Endothelial cell (in vitro differentiated cells): ENCODE data around the gene SLC39A13. TPM values are rescaled to one million over a fixed set of nuclear protein-coding genes. Genes with fewer than 3 reads are reported as not detected.

ENCODE experiments used
- DNase-seq: peaks from one replicate; pipeline ENCODE4 v3.0.0; 2021; ENCODE audit warnings: low spot score
- H3K27ac Mint-ChIP-seq: one replicate; pipeline ENCODE4 v1.8.0; 2021; ENCODE audit warnings: mixed read lengths, inconsistent platforms; ENCODE audit not compliant: unreplicated experiment
- H3K27me3 Mint-ChIP-seq: one replicate; pipeline ENCODE4 v1.8.0; 2021; ENCODE audit warnings: mild to moderate bottlenecking, moderate library complexity, mixed read lengths, inconsistent platforms; ENCODE audit not compliant: unreplicated experiment
- H3K36me3 Mint-ChIP-seq: one replicate; pipeline ENCODE4 v1.8.0; 2021; ENCODE audit warnings: mild to moderate bottlenecking, low read depth, mixed read lengths, inconsistent platforms; ENCODE audit not compliant: unreplicated experiment
- H3K4me1 Mint-ChIP-seq: one replicate; pipeline ENCODE4 v1.8.0; 2021; ENCODE audit warnings: mild to moderate bottlenecking, mixed read lengths, inconsistent platforms; ENCODE audit not compliant: unreplicated experiment
- H3K4me3 Mint-ChIP-seq: one replicate; pipeline ENCODE4 v1.8.0; 2021; ENCODE audit warnings: mild to moderate bottlenecking, mixed read lengths, inconsistent platforms; ENCODE audit not compliant: unreplicated experiment
- H3K9me3 Mint-ChIP-seq: one replicate; pipeline ENCODE4 v1.8.0; 2021; ENCODE audit warnings: mixed read lengths, inconsistent platforms; ENCODE audit not compliant: unreplicated experiment
- CTCF ChIP-seq: fragments of 200-600 bp; sonication (generic); IDR thresholded peaks from one replicate; pipeline ENCODE4 v1.5.0; 2021; ENCODE audit warnings: antibody characterized with exemption; ENCODE audit not compliant: unreplicated experiment
- total RNA-seq: library from RNA; stranded (reverse); fragmentation: NEBNext Ultra II Directional; extraction: Animal tissue kit (Norgen Biotek cat#: 25700); gene quantifications from one replicate; pipeline ENCODE4 v1.2.1, GENCODE V29; 2021; ENCODE audit not compliant: unreplicated experiment

The SLC39A13 gene
- total RNA-seq, 1 donor from 2014 or later: 40.9 TPM

- Mint-ChIP-seq H3K4me3 (no peak overlapping the region), H3K9me3 (no peaks in the 10 kb centered on the region)
Measured at GRCh38 chr11:47377571-47378009, 30.8 kb upstream of the SLC39A13 start.

GRCh38 chr11:47378010-47378835, 30.2 kb upstream of the SLC39A13 start, which contains the start of gene SPI1:
Gene SPI1, minus strand, starts transcription at chr11:47378547. Its CDS starts 194 bp downstream, at chr11:47378353.
- no peak within 1 kb of the TSS for H3K4me3 Mint-ChIP-seq
- H3K36me3 Mint-ChIP-seq: no peaks in the 10 kb centered on the region
- H3K4me1 Mint-ChIP-seq: peaks cover 12% of the 10 kb centered on the region
- H3K27ac Mint-ChIP-seq: no peak within 1 kb of the TSS
- DNase-seq: no peak
- peaks cover 8% of the 10 kb centered on the region for H3K27me3 Mint-ChIP-seq
- TF ChIP-seq CTCF: no peak
- no peaks in the 10 kb centered on the region for H3K9me3 Mint-ChIP-seq

More at GRCh38 chr11:47377571-47378009, 30.8 kb upstream of the SLC39A13 start:
- DNase-seq: no peak
- H3K27ac Mint-ChIP-seq: no peak overlapping the region
- H3K4me1 Mint-ChIP-seq: peaks cover 5% of the 10 kb centered on the region
- no peaks in the 10 kb centered on the region for H3K36me3 Mint-ChIP-seq
- TF ChIP-seq CTCF: no peak
- peaks cover 8% of the 10 kb centered on the region for H3K27me3 Mint-ChIP-seq

DNA sequence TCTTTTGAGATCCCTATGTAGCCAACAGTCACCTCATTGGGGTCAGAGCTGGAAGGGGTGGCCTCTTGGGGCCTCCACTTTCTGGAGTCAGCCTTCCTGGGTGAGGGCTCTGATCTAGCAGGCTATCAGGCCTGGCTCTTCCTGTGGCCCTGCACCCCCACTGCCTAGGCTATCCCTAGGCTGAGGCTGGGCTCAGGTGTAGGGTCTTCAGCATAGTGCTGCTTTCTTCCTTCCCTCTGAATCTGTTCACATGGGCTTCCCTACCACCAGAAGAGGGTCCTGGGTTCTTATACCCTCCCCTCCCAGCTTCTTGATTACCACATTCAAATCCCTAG, 29.6 kb upstream of the SLC39A13 start:
- Mint-ChIP-seq H3K4me3 (no peak overlapping the region), H3K36me3 (no peaks in the 10 kb centered on the region), H3K4me1 (peaks cover 14% of the 10 kb centered on the region), H3K27me3 (peaks cover 8% of the 10 kb centered on the region), H3K27ac (no peak overlapping the region), H3K9me3 (no peaks in the 10 kb centered on the region)
- TF ChIP-seq CTCF: no peak
- no peak for DNase-seq

GRCh38 chr11:47379317-47379716, 29.1 kb upstream of the SLC39A13 start:
- DNase-seq: no peak
- peaks cover 8% of the 10 kb centered on the region for H3K27me3 Mint-ChIP-seq
- H3K4me3 Mint-ChIP-seq: no peak overlapping the region
- H3K9me3 Mint-ChIP-seq: no peaks in the 10 kb centered on the region
- peaks cover 14% of the 10 kb centered on the region for H3K4me1 Mint-ChIP-seq
- H3K36me3 Mint-ChIP-seq: no peaks in the 10 kb centered on the region
- no peak overlapping the region for H3K27ac Mint-ChIP-seq
- TF ChIP-seq CTCF: no peak

DNA sequence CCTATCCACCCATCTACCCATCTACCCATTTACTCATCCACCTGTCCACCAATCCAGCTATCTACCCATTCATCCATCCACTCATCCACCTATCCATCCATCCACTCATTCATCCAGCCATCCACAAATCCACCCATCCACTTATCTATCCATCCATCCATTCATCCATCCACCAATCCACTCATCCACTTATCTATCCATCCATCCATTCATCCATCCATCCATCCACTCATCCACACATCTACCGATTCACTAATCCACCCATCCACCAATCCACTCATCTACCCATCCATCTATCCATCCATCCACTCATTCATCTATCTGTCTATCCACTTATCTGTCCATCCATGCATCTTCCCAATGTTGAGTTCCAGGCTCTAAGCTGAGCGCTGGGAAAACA, 28.3 kb upstream of the SLC39A13 start:
- no peak for DNase-seq
- Mint-ChIP-seq H3K4me3 (no peak overlapping the region), H3K9me3 (no peaks in the 10 kb centered on the region), H3K27ac (no peak overlapping the region), H3K36me3 (no peaks in the 10 kb centered on the region), H3K4me1 (peaks cover 14% of the 10 kb centered on the region), H3K27me3 (peaks cover 8% of the 10 kb centered on the region)
- TF ChIP-seq CTCF: no peak
